IMR-90 (cell line): ENCODE measurements around the gene ITPK1. TPM values are rescaled to one million over a fixed set of nuclear protein-coding genes. Genes with fewer than 3 reads are reported as not detected.

Experiments
- ATAC-seq: fragments of 200-7000 bp; cut with Tn5 transposase; 2 replicates; pipeline ENCODE4 v1.9.1; 2020; ENCODE audit warnings: low read depth, mild to moderate bottlenecking, moderate library complexity
- BruUV-seq: library from RNA; stranded (reverse); fragments of 400-500 nt; replicated peaks from 2 replicates; lab custom pipeline; 2021; lab: Mats Ljungman, UMichigan
- CTCF ChIA-PET: fragments of 300-600 bp; formaldehyde crosslinking; extraction: SDS; loops from one replicate; lab custom pipeline; 2021; ENCODE audit warnings: antibody characterized with exemption; lab: Yijun Ruan, JAX
- POLR2A ChIA-PET: fragments of 300-600 bp; sonication (Branson Sonifier 250); formaldehyde crosslinking; loops from one replicate; lab custom pipeline; 2022; ENCODE audit warnings: antibody characterized with exemption; ENCODE audit not compliant: unreplicated experiment; lab: Charles Lee
- DNase-seq: peaks from one replicate; pipeline ENCODE4 v3.0.0; 2013
- H2AFZ ChIP-seq: replicated peaks from 2 replicates; pipeline ENCODE3; 2013; ENCODE audit warnings: low read length, mild to moderate bottlenecking; ENCODE audit not compliant: poor library complexity
- H2AK5ac ChIP-seq: 2 replicates; pipeline ENCODE4 v1.6.1; 2013; ENCODE audit warnings: low read depth, low read length, inconsistent platforms
- H2AK9ac ChIP-seq: replicated peaks from 2 replicates; pipeline ENCODE3; 2013; ENCODE audit warnings: mild to moderate bottlenecking, low read depth, low read length, moderate library complexity; ENCODE audit not compliant: poor library complexity
- H2BK120ac ChIP-seq: 2 replicates; pipeline ENCODE4 v1.6.1; 2013; ENCODE audit warnings: low read depth, low read length, inconsistent platforms
- H2BK15ac ChIP-seq: 3 replicates; pipeline ENCODE4 v1.6.1; 2013; ENCODE audit warnings: low read depth, low read length, inconsistent platforms
- H2BK20ac ChIP-seq: 2 replicates; pipeline ENCODE4 v1.6.1; 2013; ENCODE audit warnings: low read depth, mild to moderate bottlenecking, inconsistent platforms, low read length, moderate library complexity
- H2BK5ac ChIP-seq: 2 replicates; pipeline ENCODE4 v1.6.1; 2013; ENCODE audit warnings: mild to moderate bottlenecking, low read depth, low read length, inconsistent platforms; ENCODE audit not compliant: poor library complexity, severe bottlenecking
- H3K14ac ChIP-seq: replicated peaks from 2 replicates; pipeline ENCODE4 v1.6.1; 2013; ENCODE audit warnings: low read depth, low read length, inconsistent platforms
- H3K18ac ChIP-seq: 2 replicates; pipeline ENCODE4 v1.6.1; 2013; ENCODE audit warnings: low read depth, low read length, control low read depth
- H3K23ac ChIP-seq: 2 replicates; pipeline ENCODE4 v1.6.1; 2013; ENCODE audit warnings: low read depth, low read length, inconsistent platforms
- H3K27ac ChIP-seq: 2 replicates; pipeline ENCODE4 v1.5.1; 2013; ENCODE audit warnings: mild to moderate bottlenecking, control low read depth, low read length; ENCODE audit not compliant: insufficient read depth
- H3K27me3 ChIP-seq: 2 replicates; pipeline ENCODE4 v1.6.1; 2013; ENCODE audit warnings: low read length; ENCODE audit not compliant: control insufficient read depth, insufficient read depth
- H3K36me3 ChIP-seq: 2 replicates; pipeline ENCODE4 v1.6.1; 2013; ENCODE audit warnings: low read length, mixed read lengths; ENCODE audit not compliant: control insufficient read depth, insufficient read depth
- H3K4ac ChIP-seq: 2 replicates; pipeline ENCODE4 v1.6.1; 2013; ENCODE audit warnings: low read depth, low read length, inconsistent platforms
- H3K4me1 ChIP-seq: 2 replicates; pipeline ENCODE4 v1.6.1; 2013; ENCODE audit warnings: low read length, mixed read lengths; ENCODE audit not compliant: control insufficient read depth, insufficient read depth
- H3K4me2 ChIP-seq: 2 replicates; pipeline ENCODE4 v1.6.1; 2013; ENCODE audit warnings: low read depth, mild to moderate bottlenecking, control low read depth, low read length, moderate library complexity
- H3K4me3 ChIP-seq: 2 replicates; pipeline ENCODE4 v1.5.1; 2013; ENCODE audit warnings: low read depth, mild to moderate bottlenecking, control low read depth, low read length, moderate library complexity; ENCODE audit not compliant: insufficient read depth
- H3K56ac ChIP-seq: 2 replicates; pipeline ENCODE4 v1.6.1; 2013; ENCODE audit warnings: low read length, inconsistent platforms; ENCODE audit not compliant: insufficient read depth; ENCODE audit errors: extremely low read depth
- H3K79me1 ChIP-seq, 2 experiments: 2 replicates each; pipeline ENCODE4 v1.6.1; 2013; ENCODE audit warnings: low read length in 2 of 2, inconsistent platforms in 1 of 2, low read depth in 1 of 2
- H3K9ac ChIP-seq: 2 replicates; pipeline ENCODE4 v1.6.1; 2013; ENCODE audit warnings: low read depth, low read length, control low read depth
- H3K9me1 ChIP-seq: 2 replicates; pipeline ENCODE4 v1.6.1; 2013; ENCODE audit warnings: low read length, inconsistent platforms; ENCODE audit not compliant: insufficient read depth
- H3K9me3 ChIP-seq: 2 replicates; pipeline ENCODE4 v1.6.1; 2013; ENCODE audit warnings: low read length; ENCODE audit not compliant: control insufficient read depth, insufficient read depth
- H4K20me1 ChIP-seq: 2 replicates; pipeline ENCODE4 v1.6.1; 2013; ENCODE audit warnings: low read length, inconsistent platforms; ENCODE audit not compliant: insufficient read depth
- H4K5ac ChIP-seq: 2 replicates; pipeline ENCODE4 v1.6.1; 2013; ENCODE audit warnings: mild to moderate bottlenecking, low read depth, low read length, control low read depth
- H4K8ac ChIP-seq, 2 experiments: 2 replicates each; pipeline ENCODE4 v1.6.1; 2013; ENCODE audit warnings: low read depth in 2 of 2, low read length in 2 of 2, control low read depth in 1 of 2, inconsistent platforms in 1 of 2
- H4K91ac ChIP-seq: 2 replicates; pipeline ENCODE4 v1.6.1; 2013; ENCODE audit warnings: low read depth, low read length, inconsistent platforms; ENCODE audit not compliant: insufficient read depth
- BHLHE40 ChIP-seq: fragments of 150-350 bp; IDR thresholded peaks from 2 replicates; pipeline ENCODE4 v1.6.1; 2016; ENCODE audit warnings: mild to moderate bottlenecking, low read depth, low read length
- CEBPB ChIP-seq: IDR thresholded peaks from 2 replicates; pipeline ENCODE4 v1.6.1; 2012; ENCODE audit warnings: low read depth, low read length, improper control_type of control experiment
- CHD1 ChIP-seq: IDR thresholded peaks from 2 replicates; pipeline ENCODE4 v1.6.1; 2012; ENCODE audit warnings: low read depth, low read length, improper control_type of control experiment
- FOS ChIP-seq: fragments of 150-350 bp; IDR thresholded peaks from 2 replicates; pipeline ENCODE4 v1.6.1; 2016; ENCODE audit warnings: low read depth, low read length
- MAFK ChIP-seq: IDR thresholded peaks from 2 replicates; pipeline ENCODE4 v1.6.1; 2012; ENCODE audit warnings: low read depth, low read length, improper control_type of control experiment
- MAZ ChIP-seq: IDR thresholded peaks from 2 replicates; pipeline ENCODE4 v1.6.1; 2012; ENCODE audit warnings: low read depth, mild to moderate bottlenecking, low read length, improper control_type of control experiment, moderate library complexity, borderline replicate concordance
- WGBS, 2 experiments: methylation state at CpG; one replicate each; pipeline versions ENCODE4 v1.1.5 to v1.1.7; 2013; ENCODE audit warnings: missing lambda C conversion rate in 2 of 2; ENCODE audit not compliant: insufficient read length in 1 of 2; ENCODE audit errors: extremely low coverage in 2 of 2; 5-methylcytosine and 5-hydroxymethylcytosine counted together
- dilution Hi-C: fragments of 300-500 bp; cut with HindIII; formaldehyde crosslinking; loops from one replicate; pipeline ENCODE4 v1.14.3; 2018; ENCODE audit warnings: low sequenced_read_pairs; ENCODE audit not compliant: unreplicated experiment
- in situ Hi-C: fragments of 300-500 bp; cut with MboI; formaldehyde crosslinking; loops from 3 replicates; pipeline ENCODE4 v1.14.3; 2019; ENCODE audit warnings: low sequenced_read_pairs, inconsistent platforms, mixed read lengths
- intact Hi-C: fragments of 100-400 bp; cut with micrococcal nuclease; formaldehyde crosslinking; loops from 2 replicates; pipeline ENCODE4 v1.10.0; 2022
- polyA plus RNA-seq, 3 experiments: library from polyadenylated mRNA; depleted of rRNA; stranded (reverse); fragments of >200 nt; gene quantifications; 2 replicates each; pipeline ENCODE4 v1.2.3, GENCODE V29; 2012; ENCODE audit warnings: low replicate concordance in 1 of 3
- total RNA-seq: library from RNA; depleted of rRNA; stranded (reverse); fragments of >200 nt; gene quantifications from 2 replicates; pipeline ENCODE4 v1.2.3, GENCODE V29; 2012
- TF ChIP-seq, protein P1 (sequence below): conservative IDR thresholded peaks from 2 replicates; pipeline ENCODE4 v1.5.1; 2012; ENCODE audit warnings: mild to moderate bottlenecking, low read depth, low read length, improper control_type of control experiment
- TF ChIP-seq, protein P2 (sequence below): fragments of 150-350 bp; IDR thresholded peaks from 2 replicates; pipeline ENCODE4 v1.6.1; 2016; ENCODE audit warnings: low read depth, mild to moderate bottlenecking, low read length, moderate library complexity, borderline replicate concordance
- TF ChIP-seq, protein P3 (sequence below): fragments of 150-350 bp; IDR thresholded peaks from 2 replicates; pipeline ENCODE4 v1.6.1; 2017; ENCODE audit warnings: mild to moderate bottlenecking, antibody characterized with exemption, low read length, low read depth

The ITPK1 gene
- total and polyA plus RNA-seq, 2 of the 4 experiments (the other 2 are of a cell fraction) = 21.7 to 26.9 TPM

DNA sequence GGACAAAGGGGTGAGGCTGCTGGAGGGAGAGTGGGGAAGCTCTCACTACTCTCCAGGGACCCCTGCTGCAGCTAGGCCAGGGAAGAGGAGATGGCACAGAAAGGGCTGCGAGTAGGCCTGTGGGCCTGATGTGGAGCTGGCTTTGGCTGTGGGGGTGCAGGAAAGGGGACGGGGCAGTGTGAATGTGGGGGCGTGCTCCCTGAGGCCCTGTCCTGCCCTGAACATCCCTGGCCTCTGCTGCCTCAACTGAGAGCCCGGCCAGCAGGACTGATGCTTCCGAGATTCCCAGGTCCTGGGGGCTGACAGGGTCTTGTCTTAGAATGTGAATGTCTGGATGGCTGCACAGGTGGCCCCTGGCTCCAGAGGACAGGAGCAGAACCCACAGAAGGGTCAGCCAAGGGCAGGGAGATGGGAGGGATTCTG lies 128.6 kb downstream of the ITPK1 start:
- intact Hi-C loops (no loop called here), dilution Hi-C loops (no loop called here), in situ Hi-C loops (no loop called here)
- Histone ChIP-seq H2BK20ac (no peak overlapping the region), H2AFZ (no peak overlapping the region), H3K9me1 (no peaks in the 10 kb centered on the region), H4K91ac (no peak overlapping the region), H3K18ac (no peak overlapping the region), H2BK15ac (no peak overlapping the region), H2BK5ac (no peak overlapping the region), H3K27ac (no peak overlapping the region), H3K14ac (no peak overlapping the region), H4K5ac (no peak overlapping the region), H2AK5ac (no peak overlapping the region), H3K4me2 (no peak overlapping the region), H3K27me3 (no peaks in the 10 kb centered on the region), H3K56ac (no peak overlapping the region), H3K79me1 (no peaks in the 10 kb centered on the region), H2BK120ac (no peak overlapping the region), H3K9me3 (no peaks in the 10 kb centered on the region), H2AK9ac (no peak overlapping the region), H3K4ac (no peak overlapping the region), H3K23ac (no peak overlapping the region), H4K20me1 (no peaks in the 10 kb centered on the region), H4K8ac (no peak overlapping the region), H3K36me3 (no peaks in the 10 kb centered on the region; the same call in 1 of the 2 replicates), H3K4me1 (peaks cover 2% of the 10 kb centered on the region; the same call in 1 of the 2 replicates), H3K9ac (no peak overlapping the region), H3K4me3 (no peak overlapping the region)
- POLR2A ChIA-PET = no interaction called here
- ATAC-seq (no peak), DNase-seq (no peak)
- CTCF ChIA-PET = interaction anchor here (1.2 kb wide), 1 partner anchor 24 kb away, joined by 3 read pairs; no protein-coding TSS in a partner anchor
- BruUV-seq = no TSS peak
- no peak for TF ChIP-seq CEBPB
- TF ChIP-seq CHD1 = no peak
- TF ChIP-seq, protein P1, sequence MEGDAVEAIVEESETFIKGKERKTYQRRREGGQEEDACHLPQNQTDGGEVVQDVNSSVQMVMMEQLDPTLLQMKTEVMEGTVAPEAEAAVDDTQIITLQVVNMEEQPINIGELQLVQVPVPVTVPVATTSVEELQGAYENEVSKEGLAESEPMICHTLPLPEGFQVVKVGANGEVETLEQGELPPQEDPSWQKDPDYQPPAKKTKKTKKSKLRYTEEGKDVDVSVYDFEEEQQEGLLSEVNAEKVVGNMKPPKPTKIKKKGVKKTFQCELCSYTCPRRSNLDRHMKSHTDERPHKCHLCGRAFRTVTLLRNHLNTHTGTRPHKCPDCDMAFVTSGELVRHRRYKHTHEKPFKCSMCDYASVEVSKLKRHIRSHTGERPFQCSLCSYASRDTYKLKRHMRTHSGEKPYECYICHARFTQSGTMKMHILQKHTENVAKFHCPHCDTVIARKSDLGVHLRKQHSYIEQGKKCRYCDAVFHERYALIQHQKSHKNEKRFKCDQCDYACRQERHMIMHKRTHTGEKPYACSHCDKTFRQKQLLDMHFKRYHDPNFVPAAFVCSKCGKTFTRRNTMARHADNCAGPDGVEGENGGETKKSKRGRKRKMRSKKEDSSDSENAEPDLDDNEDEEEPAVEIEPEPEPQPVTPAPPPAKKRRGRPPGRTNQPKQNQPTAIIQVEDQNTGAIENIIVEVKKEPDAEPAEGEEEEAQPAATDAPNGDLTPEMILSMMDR = no peak
- TF ChIP-seq, protein P2, sequence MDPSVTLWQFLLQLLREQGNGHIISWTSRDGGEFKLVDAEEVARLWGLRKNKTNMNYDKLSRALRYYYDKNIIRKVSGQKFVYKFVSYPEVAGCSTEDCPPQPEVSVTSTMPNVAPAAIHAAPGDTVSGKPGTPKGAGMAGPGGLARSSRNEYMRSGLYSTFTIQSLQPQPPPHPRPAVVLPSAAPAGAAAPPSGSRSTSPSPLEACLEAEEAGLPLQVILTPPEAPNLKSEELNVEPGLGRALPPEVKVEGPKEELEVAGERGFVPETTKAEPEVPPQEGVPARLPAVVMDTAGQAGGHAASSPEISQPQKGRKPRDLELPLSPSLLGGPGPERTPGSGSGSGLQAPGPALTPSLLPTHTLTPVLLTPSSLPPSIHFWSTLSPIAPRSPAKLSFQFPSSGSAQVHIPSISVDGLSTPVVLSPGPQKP = no peak
- TF ChIP-seq, protein P3, sequence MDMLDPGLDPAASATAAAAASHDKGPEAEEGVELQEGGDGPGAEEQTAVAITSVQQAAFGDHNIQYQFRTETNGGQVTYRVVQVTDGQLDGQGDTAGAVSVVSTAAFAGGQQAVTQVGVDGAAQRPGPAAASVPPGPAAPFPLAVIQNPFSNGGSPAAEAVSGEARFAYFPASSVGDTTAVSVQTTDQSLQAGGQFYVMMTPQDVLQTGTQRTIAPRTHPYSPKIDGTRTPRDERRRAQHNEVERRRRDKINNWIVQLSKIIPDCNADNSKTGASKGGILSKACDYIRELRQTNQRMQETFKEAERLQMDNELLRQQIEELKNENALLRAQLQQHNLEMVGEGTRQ = no peak
- TF ChIP-seq BHLHE40 = no peak
- TF ChIP-seq FOS = no peak
- TF ChIP-seq MAFK = no peak
- TF ChIP-seq MAZ = no peak
- WGBS, 2 experiments = 92% methylated on average over 2 of the region's 5 CpGs; no CpG with 5 or more reads in 1 of the 2 experiments
